GM18517 (cell line): ENCODE data around the gene PRR20A.
"Not testable (repeated sequence)": the region's sequence is repeated elsewhere in the genome, so short reads cannot be mapped to it uniquely, and the experiment has no call there.

Experiments
- ATAC-seq: cut with Tn5 transposase; IDR thresholded peaks from one replicate; pipeline ENCODE4 v1.9.1; 2021; ENCODE audit warnings: mild to moderate bottlenecking, moderate library complexity; ENCODE audit not compliant: unreplicated experiment

PRR20A gene

GRCh38 chr13:57140235-57140968, at the start of gene PRR20A:
Gene PRR20A (plus strand): TSS chr13:57140918. CDS start chr13:57141305, 387 bp downstream.
- ATAC-seq = not testable (repeated sequence)

- no peak for ATAC-seq
Measured at GRCh38 chr13:57114945-57115344, 25.8 kb upstream of the PRR20A start.

- ATAC-seq = no peak
Measured at GRCh38 chr13:57123681-57124080, 17.0 kb upstream of the PRR20A start.

GRCh38 chr13:57128909-57129308, 11.8 kb upstream of the PRR20A start:
- ATAC-seq = no peak

GRCh38 chr13:57136093-57136492, 4.6 kb upstream of the PRR20A start:
- no peak for ATAC-seq

GRCh38 chr13:57137585-57137984, 3.1 kb upstream of the PRR20A start:
- no peak for ATAC-seq

GRCh38 chr13:57138988-57139387, 1.7 kb upstream of the PRR20A start:
- ATAC-seq = no peak

GRCh38 chr13:57139781-57140180, 937 bp upstream of the PRR20A start:
- not testable (repeated sequence) for ATAC-seq

GRCh38 chr13:57147188-57147587, 6.5 kb downstream of the PRR20A start, which contains the start of gene PRR20B:
Gene PRR20B (plus strand): TSS chr13:57147488. CDS start chr13:57147875, 387 bp downstream.
- ATAC-seq = not testable (repeated sequence)

- ATAC-seq = not testable (repeated sequence)
Measured at GRCh38 chr13:57148106-57148505, 7.4 kb downstream of the PRR20A start.

GRCh38 chr13:57153761-57154160, 13.0 kb downstream of the PRR20A start, which contains the start of gene PRR20C:
Gene PRR20C (plus strand): TSS chr13:57154061. CDS start chr13:57154448, 387 bp downstream.
- not testable (repeated sequence) for ATAC-seq

GRCh38 chr13:57160332-57160731, 19.6 kb downstream of the PRR20A start, which contains the start of gene PRR20D:
Gene PRR20D (plus strand): TSS chr13:57160632. CDS start chr13:57161019, 387 bp downstream.
- not testable (repeated sequence) for ATAC-seq

GRCh38 chr13:57166897-57167296, 26.2 kb downstream of the PRR20A start, which contains the start of gene PRR20E:
Gene PRR20E (plus strand): TSS chr13:57167197. CDS start chr13:57167584, 387 bp downstream.
- ATAC-seq = not testable (repeated sequence)

- ATAC-seq = no peak
Measured at GRCh38 chr13:57191667-57192066, 50.9 kb downstream of the PRR20A start.
